ENCODE measurements around the gene PSMG1.
"Not testable (repeated sequence)": the region's sequence is repeated elsewhere in the genome, so short reads cannot be mapped to it uniquely, and the experiment has no call there.

The PSMG1 gene

GRCh38 chr21:39153842-39154241, 29.4 kb downstream of the PSMG1 start:
- DNase-seq: no peak

- no peak for DNase-seq
Observed at GRCh38 chr21:39153373-39153772, 29.9 kb downstream of the PSMG1 start.

GRCh38 chr21:39152271-39152670, 31.0 kb downstream of the PSMG1 start:
- DNase-seq: no peak

- DNase-seq: no peak
Observed at GRCh38 chr21:39150877-39151276, 32.4 kb downstream of the PSMG1 start.

- no peak for DNase-seq
Observed at GRCh38 chr21:39150316-39150715, 32.9 kb downstream of the PSMG1 start.

- no peak for DNase-seq
Observed at GRCh38 chr21:39149882-39150281, 33.4 kb downstream of the PSMG1 start.

- no peak for DNase-seq
Observed at GRCh38 chr21:39148975-39149374, 34.3 kb downstream of the PSMG1 start.

- no peak for DNase-seq
Observed at GRCh38 chr21:39144191-39144590, 39.1 kb downstream of the PSMG1 start.

- DNase-seq: no peak
Observed at GRCh38 chr21:39142972-39143371, 40.3 kb downstream of the PSMG1 start.

- DNase-seq: no peak
Observed at GRCh38 chr21:39141502-39141901, 41.7 kb downstream of the PSMG1 start.

- DNase-seq: no peak
Observed at GRCh38 chr21:39137248-39138178, 45.7 kb downstream of the PSMG1 start.

GRCh38 chr21:39136711-39137110, 46.5 kb downstream of the PSMG1 start:
- no peak for DNase-seq

GRCh38 chr21:39136138-39136537, 47.1 kb downstream of the PSMG1 start:
- not testable (repeated sequence) for DNase-seq

GRCh38 chr21:39134288-39134810, 48.9 kb downstream of the PSMG1 start:
- DNase-seq: no peak

GRCh38 chr21:39132248-39132647, 51.0 kb downstream of the PSMG1 start:
- no peak for DNase-seq

GRCh38 chr21:39131791-39132190, 51.5 kb downstream of the PSMG1 start:
- no peak for DNase-seq

GRCh38 chr21:39127506-39127905, 55.7 kb downstream of the PSMG1 start:
- no peak for DNase-seq

GRCh38 chr21:39126486-39126806, 56.8 kb downstream of the PSMG1 start:
- DNase-seq: no peak

GRCh38 chr21:39125752-39126485, 57.3 kb downstream of the PSMG1 start:
- peak; percentile 54 for DNase-seq

Measured in NCI-H526 treated with DMSO at 0.1 percent for 48 hours (cell line).